HepG2 (cell line): Measurements from ENCODE around the gene CMIP. TPM values are rescaled to one million over a fixed set of nuclear protein-coding genes. Genes with fewer than 3 reads are reported as not detected.

ENCODE experiments used
- CAMTA2 ChIP-seq: sonication (generic); formaldehyde crosslinking; IDR thresholded peaks from 2 replicates; pipeline ENCODE4 v1.4.0; 2020; ENCODE audit warnings: mild to moderate bottlenecking, missing genetic modification reagents, borderline replicate concordance
- HNRNPH1 ChIP-seq: fragments of 200-400 bp; formaldehyde crosslinking; optimal IDR thresholded peaks from 2 replicates; pipeline ENCODE3; 2017; ENCODE audit warnings: mild to moderate bottlenecking, low read depth, low read length
- NCOR1 ChIP-seq: fragments of 200-600 bp; sonication (generic); IDR thresholded peaks from 2 replicates; pipeline ENCODE4 v1.7.0; 2017; ENCODE audit warnings: antibody characterized with exemption, low read length, borderline replicate concordance
- RARA ChIP-seq: IDR thresholded peaks from 2 replicates; pipeline ENCODE4 v1.6.1; 2016; ENCODE audit warnings: missing genetic modification reagents, missing compliant biosample characterization
- ZBTB39 ChIP-seq: sonication (generic); formaldehyde crosslinking; IDR thresholded peaks from 2 replicates; pipeline ENCODE4 v1.5.0; 2020; ENCODE audit warnings: missing genetic modification reagents
- ZBTB4 ChIP-seq: sonication (generic); formaldehyde crosslinking; IDR thresholded peaks from 2 replicates; pipeline ENCODE4 v1.4.0; 2020; ENCODE audit warnings: missing genetic modification reagents, mild to moderate bottlenecking, borderline replicate concordance
- ZFP37 ChIP-seq: sonication (generic); formaldehyde crosslinking; IDR thresholded peaks from 2 replicates; pipeline ENCODE4 v1.4.0; 2020; ENCODE audit warnings: missing genetic modification reagents, borderline replicate concordance
- ZMAT3 ChIP-seq: sonication (generic); formaldehyde crosslinking; conservative IDR thresholded peaks from 2 replicates; pipeline ENCODE4 v1.7.0; 2021; ENCODE audit warnings: missing genetic modification reagents
- ZNF124 ChIP-seq: sonication (generic); formaldehyde crosslinking; IDR thresholded peaks from 2 replicates; pipeline ENCODE4 v1.4.0; 2020; ENCODE audit warnings: missing genetic modification reagents
- ZNF431 ChIP-seq: sonication (generic); formaldehyde crosslinking; IDR thresholded peaks from 2 replicates; pipeline ENCODE4 v1.9.0; 2022; ENCODE audit warnings: missing genetic modification reagents, low read depth, mild to moderate bottlenecking, borderline replicate concordance
- ZNF572 ChIP-seq: sonication (generic); formaldehyde crosslinking; IDR thresholded peaks from 2 replicates; pipeline ENCODE4 v1.5.1; 2020; ENCODE audit warnings: mild to moderate bottlenecking, missing genetic modification reagents
- ZNF619 ChIP-seq: sonication (generic); formaldehyde crosslinking; IDR thresholded peaks from 2 replicates; pipeline ENCODE4 v1.4.0; 2020; ENCODE audit warnings: mild to moderate bottlenecking, missing genetic modification reagents
- polyA plus RNA-seq, 8 experiments: library from polyadenylated mRNA; depleted of rRNA in 3 of 8; stranded (reverse) in 7 of 8; unstranded in 1 of 8; fragments of >200 nt; fragmentation: Illumina TruSeq in 4 of 8; extraction: Trizol in 4 of 8; gene quantifications; 2 replicates each; pipeline versions ENCODE4 v1.2.1 to v1.2.3, GENCODE V29; 2011 to 2016; ENCODE audit warnings: low read depth in 4 of 8, missing spikeins in 1 of 8, mixed read lengths in 1 of 8; ENCODE audit not compliant: insufficient read depth in 1 of 8
- total RNA-seq, 5 experiments: library from RNA; depleted of rRNA; stranded (reverse); fragments of >200 nt; fragmentation: Illumina TruSeq; extraction: Trizol; gene quantifications; 2 replicates each; pipeline ENCODE4 v1.2.3, GENCODE V29; 2016; ENCODE audit warnings: low read depth in 1 of 5
- TF ChIP-seq, protein P1 (sequence below): sonication (generic); formaldehyde crosslinking; IDR thresholded peaks from 2 replicates; pipeline ENCODE4 v1.4.0; 2020; ENCODE audit warnings: missing genetic modification reagents
- TF ChIP-seq, protein P2 (sequence below): sonication (generic); formaldehyde crosslinking; IDR thresholded peaks from 2 replicates; pipeline ENCODE4; 2020; ENCODE audit warnings: missing genetic modification reagents, mild to moderate bottlenecking, borderline replicate concordance

Gene CMIP
- total and polyA plus RNA-seq, 2 of the 13 experiments (the other 11 are each of a cell fraction or from before 2014, with no cell fraction given), result 10.9 to 18.1 TPM

- TF ChIP-seq ZBTB39, result no peak
- peak; percentile 91 for TF ChIP-seq RARA
- TF ChIP-seq ZFP37 (CRISPR knock-in tag), result no peak
- TF ChIP-seq CAMTA2, result no peak
- TF ChIP-seq ZMAT3, result peak; percentile 50; the same call in 1 of the 2 replicates
- peak; percentile 52; the same call in 1 of the 2 replicates for TF ChIP-seq ZNF619 (CRISPR knock-in tag)
- TF ChIP-seq ZNF572, result peak; percentile 24; the same call in 1 of the 2 replicates
- TF ChIP-seq NCOR1, result peak; percentile 77; the same call in 1 of the 2 replicates
- no peak for TF ChIP-seq HNRNPH1
- TF ChIP-seq, protein P1, sequence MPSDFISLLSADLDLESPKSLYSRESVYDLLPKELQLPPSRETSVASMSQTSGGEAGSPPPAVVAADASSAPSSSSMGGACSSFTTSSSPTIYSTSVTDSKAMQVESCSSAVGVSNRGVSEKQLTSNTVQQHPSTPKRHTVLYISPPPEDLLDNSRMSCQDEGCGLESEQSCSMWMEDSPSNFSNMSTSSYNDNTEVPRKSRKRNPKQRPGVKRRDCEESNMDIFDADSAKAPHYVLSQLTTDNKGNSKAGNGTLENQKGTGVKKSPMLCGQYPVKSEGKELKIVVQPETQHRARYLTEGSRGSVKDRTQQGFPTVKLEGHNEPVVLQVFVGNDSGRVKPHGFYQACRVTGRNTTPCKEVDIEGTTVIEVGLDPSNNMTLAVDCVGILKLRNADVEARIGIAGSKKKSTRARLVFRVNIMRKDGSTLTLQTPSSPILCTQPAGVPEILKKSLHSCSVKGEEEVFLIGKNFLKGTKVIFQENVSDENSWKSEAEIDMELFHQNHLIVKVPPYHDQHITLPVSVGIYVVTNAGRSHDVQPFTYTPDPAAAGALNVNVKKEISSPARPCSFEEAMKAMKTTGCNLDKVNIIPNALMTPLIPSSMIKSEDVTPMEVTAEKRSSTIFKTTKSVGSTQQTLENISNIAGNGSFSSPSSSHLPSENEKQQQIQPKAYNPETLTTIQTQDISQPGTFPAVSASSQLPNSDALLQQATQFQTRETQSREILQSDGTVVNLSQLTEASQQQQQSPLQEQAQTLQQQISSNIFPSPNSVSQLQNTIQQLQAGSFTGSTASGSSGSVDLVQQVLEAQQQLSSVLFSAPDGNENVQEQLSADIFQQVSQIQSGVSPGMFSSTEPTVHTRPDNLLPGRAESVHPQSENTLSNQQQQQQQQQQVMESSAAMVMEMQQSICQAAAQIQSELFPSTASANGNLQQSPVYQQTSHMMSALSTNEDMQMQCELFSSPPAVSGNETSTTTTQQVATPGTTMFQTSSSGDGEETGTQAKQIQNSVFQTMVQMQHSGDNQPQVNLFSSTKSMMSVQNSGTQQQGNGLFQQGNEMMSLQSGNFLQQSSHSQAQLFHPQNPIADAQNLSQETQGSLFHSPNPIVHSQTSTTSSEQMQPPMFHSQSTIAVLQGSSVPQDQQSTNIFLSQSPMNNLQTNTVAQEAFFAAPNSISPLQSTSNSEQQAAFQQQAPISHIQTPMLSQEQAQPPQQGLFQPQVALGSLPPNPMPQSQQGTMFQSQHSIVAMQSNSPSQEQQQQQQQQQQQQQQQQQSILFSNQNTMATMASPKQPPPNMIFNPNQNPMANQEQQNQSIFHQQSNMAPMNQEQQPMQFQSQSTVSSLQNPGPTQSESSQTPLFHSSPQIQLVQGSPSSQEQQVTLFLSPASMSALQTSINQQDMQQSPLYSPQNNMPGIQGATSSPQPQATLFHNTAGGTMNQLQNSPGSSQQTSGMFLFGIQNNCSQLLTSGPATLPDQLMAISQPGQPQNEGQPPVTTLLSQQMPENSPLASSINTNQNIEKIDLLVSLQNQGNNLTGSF, result no peak
- TF ChIP-seq, protein P2, sequence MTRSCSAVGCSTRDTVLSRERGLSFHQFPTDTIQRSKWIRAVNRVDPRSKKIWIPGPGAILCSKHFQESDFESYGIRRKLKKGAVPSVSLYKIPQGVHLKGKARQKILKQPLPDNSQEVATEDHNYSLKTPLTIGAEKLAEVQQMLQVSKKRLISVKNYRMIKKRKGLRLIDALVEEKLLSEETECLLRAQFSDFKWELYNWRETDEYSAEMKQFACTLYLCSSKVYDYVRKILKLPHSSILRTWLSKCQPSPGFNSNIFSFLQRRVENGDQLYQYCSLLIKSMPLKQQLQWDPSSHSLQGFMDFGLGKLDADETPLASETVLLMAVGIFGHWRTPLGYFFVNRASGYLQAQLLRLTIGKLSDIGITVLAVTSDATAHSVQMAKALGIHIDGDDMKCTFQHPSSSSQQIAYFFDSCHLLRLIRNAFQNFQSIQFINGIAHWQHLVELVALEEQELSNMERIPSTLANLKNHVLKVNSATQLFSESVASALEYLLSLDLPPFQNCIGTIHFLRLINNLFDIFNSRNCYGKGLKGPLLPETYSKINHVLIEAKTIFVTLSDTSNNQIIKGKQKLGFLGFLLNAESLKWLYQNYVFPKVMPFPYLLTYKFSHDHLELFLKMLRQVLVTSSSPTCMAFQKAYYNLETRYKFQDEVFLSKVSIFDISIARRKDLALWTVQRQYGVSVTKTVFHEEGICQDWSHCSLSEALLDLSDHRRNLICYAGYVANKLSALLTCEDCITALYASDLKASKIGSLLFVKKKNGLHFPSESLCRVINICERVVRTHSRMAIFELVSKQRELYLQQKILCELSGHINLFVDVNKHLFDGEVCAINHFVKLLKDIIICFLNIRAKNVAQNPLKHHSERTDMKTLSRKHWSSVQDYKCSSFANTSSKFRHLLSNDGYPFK (CRISPR knock-in tag), result no peak
- TF ChIP-seq ZNF431 (CRISPR knock-in tag), result no peak
- 0 out of 2 replicates have a peak, but pooled peaks have one; percentile 26 for TF ChIP-seq ZNF124
- TF ChIP-seq ZBTB4 (CRISPR knock-in tag), result peak; percentile 85
Measured at GRCh38 chr16:81481207-81481821, 36.7 kb downstream of the CMIP start (continued).
